GM19324 (cell line): Measurements from ENCODE around the gene HSP90AA1.
A peak's percentile ranks its signal among the peaks of the same experiment; 100 is the strongest.
"Not testable (repeated sequence)": the region's sequence is repeated elsewhere in the genome, so short reads cannot be mapped to it uniquely, and the experiment has no call there.

Source experiments
- ATAC-seq: cut with Tn5 transposase; IDR thresholded peaks from one replicate; pipeline ENCODE4 v1.9.1; 2021; ENCODE audit warnings: mild to moderate bottlenecking, moderate library complexity; ENCODE audit not compliant: unreplicated experiment, low FRiP score

The HSP90AA1 gene

DNA sequence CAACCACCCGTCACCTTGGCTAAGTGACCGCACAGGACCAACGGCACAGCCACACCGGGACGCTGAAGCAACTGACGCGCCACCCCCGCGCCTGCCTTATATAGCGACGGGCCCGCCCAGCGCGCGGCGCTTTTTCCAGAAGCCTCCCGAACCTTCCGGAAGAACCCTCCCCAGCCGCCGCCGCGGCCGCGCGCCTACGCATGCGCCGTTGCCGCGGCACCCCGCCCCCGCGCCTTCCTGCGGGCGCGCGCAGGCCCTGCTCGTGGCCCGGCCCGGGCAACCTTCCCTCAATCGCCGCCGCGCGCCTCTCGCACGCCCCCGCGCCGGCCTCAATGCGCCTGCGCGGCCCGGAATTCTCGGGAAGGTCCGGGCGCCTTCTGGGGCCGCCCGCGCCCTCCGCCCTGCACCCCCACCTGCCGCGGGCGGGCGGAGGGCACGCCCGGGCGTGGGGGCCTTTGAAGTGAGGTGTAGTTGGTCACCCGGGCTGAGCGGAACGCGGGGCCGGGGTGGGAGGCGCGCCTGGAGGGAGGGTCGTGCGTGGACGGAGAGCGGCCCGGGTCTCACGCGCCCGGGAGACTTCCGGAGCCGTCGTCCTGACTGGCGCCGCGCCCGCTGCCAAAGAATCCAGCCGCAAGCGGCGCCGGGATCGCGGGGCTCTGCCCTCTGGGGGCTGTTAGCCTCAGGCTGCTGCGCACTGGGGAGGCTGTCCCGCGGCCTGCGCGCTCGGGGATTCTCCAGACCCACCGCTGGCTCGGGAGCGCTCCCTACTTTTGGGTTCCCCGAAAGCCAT lies at the start of gene HSP90AA1:
TSS of gene HSP90AA1 (minus strand) at position 73 of the 790 bp plus-strand sequence. CDS start 666 bp downstream, outside the sequence.
- ATAC-seq, result peak; percentile 93

DNA sequence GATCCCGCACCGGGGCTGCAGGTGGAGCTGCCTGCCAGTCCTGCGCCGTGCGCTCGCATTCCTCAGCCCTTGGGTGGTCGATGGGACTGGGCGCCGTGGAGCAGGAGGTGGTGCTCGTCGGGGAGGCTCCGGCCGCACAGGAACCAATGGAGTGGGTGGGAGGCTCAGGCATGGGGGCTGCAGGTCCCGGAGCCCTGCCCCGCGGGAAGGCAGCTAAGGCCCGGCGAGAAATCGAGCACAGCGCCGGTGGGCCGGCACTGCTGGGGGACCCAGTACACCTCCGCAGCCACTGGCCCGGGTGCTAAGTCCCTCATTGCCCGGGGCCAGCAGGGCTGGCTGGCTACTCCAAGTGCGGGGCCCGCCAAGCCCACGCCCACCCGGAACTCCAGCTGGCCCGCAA lies 48.6 kb upstream of the HSP90AA1 start:
- not testable (repeated sequence) for ATAC-seq

DNA sequence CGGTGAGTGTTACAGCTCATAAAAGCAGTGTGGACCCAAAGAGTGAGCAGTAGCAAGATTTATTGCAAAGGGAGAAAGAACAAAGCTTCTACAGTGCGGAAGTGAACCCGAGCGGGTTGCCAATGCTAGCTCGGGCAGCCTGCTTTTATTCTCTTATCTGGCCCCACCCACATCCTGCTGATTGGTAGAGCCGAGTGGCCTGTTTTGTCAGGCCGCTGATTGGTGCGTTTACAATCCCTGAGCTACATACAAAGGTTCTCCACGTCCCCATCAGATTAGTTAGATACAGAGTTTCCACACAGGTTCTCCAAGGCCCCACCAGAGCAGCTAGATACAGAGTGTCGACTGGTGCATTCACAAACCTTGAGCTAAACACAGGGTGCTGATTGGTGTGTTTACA lies 47.9 kb upstream of the HSP90AA1 start:
- not testable (repeated sequence) for ATAC-seq

DNA sequence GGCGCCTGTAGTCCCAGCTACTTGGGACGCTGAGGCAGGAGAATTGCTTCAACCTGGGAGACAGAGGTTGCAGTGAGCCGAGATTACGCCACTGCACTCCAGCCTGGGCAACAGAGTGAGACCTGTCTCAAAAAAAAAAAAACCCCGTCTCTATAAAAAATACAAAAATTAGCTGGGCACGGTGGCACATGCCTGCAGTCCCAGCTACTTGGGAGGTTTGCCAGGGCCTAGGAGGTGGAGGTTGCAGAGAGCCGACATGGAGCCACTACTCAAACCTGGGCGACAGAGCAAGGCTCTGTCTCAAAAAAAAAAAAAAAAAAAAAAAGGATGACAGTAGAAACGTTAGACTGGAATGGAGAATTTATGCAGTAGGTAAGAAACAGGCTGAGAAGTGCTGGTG lies 47.2 kb upstream of the HSP90AA1 start:
- not testable (repeated sequence) for ATAC-seq

GRCh38 chr14:102131741-102132140 lies 44.9 kb upstream of the HSP90AA1 start:
- ATAC-seq, result no peak

GRCh38 chr14:102126807-102127455 lies 40.1 kb upstream of the HSP90AA1 start:
- no peak for ATAC-seq

GRCh38 chr14:102125546-102125945 lies 38.7 kb upstream of the HSP90AA1 start:
- ATAC-seq, result no peak

DNA sequence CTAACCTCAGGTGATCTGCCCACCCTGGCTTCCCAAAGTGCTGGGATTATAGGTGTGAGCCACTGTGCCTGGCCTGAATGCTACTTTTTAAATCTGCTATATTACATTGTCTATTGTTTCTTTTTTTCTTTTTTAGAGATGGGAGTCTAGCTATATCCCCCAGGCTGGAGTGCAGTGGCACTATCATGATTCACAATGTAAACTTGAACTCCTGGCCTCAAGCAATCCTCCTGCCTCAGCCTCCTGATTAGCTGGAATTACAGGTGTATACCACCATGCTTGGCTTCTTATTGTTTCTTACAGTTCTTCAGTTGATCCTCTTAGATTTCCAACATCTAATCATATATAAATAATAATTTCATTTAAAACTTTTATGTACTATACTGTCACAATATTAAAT lies 37.6 kb upstream of the HSP90AA1 start:
- ATAC-seq, result no peak

GRCh38 chr14:102121567-102121966 lies 34.7 kb upstream of the HSP90AA1 start:
- ATAC-seq, result no peak

DNA sequence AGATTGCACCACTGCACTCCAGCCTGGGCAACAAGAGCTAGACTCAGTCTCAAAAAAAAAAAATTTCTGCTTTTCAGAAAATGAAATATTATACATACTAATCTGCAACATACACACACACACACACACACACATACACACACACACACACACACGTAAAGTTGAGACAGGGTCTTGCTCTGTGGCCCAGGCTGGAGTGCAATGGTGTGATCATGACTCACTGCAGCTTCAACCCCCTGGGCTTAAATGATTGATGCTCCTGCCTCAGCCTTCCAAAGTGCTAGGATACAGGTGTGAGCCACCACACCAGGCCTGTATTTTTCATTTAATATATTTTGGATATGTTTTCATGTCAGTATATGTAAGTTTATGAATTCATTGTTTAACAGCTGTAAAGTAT lies 34.0 kb upstream of the HSP90AA1 start:
- no peak for ATAC-seq

- no peak for ATAC-seq
Observed at GRCh38 chr14:102117852-102118251, 31.0 kb upstream of the HSP90AA1 start.

- no peak for ATAC-seq
Observed at GRCh38 chr14:102116361-102117180, 29.7 kb upstream of the HSP90AA1 start.

DNA sequence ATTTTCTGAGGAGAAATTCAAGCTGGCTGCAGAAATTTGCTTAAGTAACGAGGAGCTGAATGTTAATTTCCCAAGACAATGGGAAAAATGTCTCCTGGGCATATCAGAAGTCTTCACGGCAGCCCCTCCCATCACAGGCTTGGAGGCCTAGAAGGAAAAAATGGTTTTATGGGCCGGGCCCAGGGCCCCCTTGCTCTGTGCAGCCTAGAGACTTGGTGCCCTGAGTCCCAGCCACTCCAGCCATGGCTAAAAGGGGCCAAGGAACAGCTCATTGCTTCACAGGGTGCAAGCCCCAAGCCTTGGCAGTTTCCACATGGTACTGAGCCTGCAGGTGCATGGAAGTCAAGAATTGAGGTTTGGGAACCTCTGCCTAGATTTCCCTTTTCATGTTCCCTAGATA lies 24.3 kb upstream of the HSP90AA1 start:
- no peak for ATAC-seq

- not testable (repeated sequence) for ATAC-seq
Observed at GRCh38 chr14:102109332-102109731, 22.5 kb upstream of the HSP90AA1 start.

GRCh38 chr14:102105369-102105768 lies 18.5 kb upstream of the HSP90AA1 start:
- no peak for ATAC-seq

DNA sequence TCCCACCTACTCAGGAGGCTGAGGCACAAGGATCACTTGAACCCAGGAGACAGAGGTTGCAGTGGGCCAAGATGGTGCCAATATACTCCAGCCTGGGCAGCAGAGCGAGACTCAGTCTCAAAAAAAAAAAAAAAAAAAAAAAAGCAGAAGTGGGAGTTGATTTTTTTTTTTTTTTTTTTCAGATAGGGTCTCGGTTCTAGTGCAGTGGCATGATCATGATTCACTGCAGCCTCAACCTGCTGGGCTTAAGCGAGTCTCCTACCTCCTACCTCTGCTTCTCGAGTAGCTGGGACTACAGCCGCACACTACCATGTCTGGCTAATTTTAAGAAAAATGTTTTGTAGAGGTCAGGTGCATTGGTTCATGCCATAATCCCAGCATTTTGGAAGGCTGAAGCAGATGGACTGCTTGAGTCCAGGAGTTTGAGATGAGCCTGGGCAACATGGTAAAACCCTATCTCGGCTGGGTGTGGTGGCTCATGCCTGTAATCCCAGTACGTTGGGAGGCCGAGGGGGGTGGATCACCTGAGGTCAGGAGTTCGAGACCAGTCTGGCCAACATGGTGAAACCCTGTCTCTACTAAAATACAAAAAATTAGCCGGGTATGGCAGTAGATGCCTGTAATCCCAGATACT lies 16.3 kb upstream of the HSP90AA1 start:
- ATAC-seq, result no peak

DNA sequence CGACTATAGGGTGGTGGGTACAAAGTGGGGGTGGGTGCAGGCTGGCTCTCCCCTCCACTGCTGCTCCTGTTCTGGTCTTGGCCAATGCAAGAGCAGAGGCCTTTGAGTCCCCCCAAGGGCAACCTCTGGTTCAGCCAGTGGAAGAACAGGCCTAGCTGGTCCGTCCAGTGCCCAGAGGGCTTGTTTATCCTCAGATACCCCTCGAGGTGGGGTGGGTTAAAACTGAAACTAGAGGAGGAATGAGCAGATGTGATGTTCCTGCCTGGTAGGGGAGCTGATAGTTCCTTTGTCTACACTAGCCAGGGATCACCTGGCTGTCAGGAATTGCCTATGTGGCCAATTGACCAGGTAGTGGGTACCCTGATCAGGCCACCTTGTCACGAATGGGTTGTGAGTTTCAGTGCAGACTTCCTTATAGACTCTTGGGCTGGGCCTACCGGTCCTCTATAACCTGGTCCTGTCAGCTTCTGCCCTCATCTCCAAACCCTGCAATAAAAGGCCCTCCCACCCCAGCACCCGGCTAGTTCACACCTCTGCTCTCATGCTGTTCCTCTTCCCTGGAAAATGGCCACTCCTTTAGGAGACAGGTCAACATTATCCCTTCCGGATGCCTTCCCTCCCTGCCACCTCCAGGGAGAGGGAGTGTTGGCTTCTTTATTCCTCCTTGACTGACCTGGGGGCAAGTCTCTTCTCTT lies 10.7 kb upstream of the HSP90AA1 start:
- no peak for ATAC-seq

GRCh38 chr14:102096569-102097188 lies 9.8 kb upstream of the HSP90AA1 start:
- ATAC-seq, result no peak

- no peak for ATAC-seq
Observed at GRCh38 chr14:102095871-102096568, 9.2 kb upstream of the HSP90AA1 start.
